Activated B cell treated with CpG ODN at 0.5 μM for 24 hours (primary cell): Measurements from ENCODE around the gene PSMD13. TPM values are rescaled to one million over a fixed set of nuclear protein-coding genes. Genes with fewer than 3 reads are reported as not detected.

Experiments
- ATAC-seq: fragments of 200-7000 bp; cut with Tn5 transposase; one replicate; pipeline ENCODE4 v1.10.0; 2021; ENCODE audit warnings: low read depth, mild to moderate bottlenecking, moderate library complexity
- CTCF ChIA-PET: fragments of 350-600 bp; sonication (Branson Sonifier 250); formaldehyde crosslinking; loops from one replicate; lab custom pipeline; 2021; ENCODE audit warnings: antibody characterized with exemption; lab: Charles Lee
- POLR2A ChIA-PET: fragments of 350-600 bp; sonication (Branson Sonifier 250); formaldehyde crosslinking; loops from one replicate; lab custom pipeline; 2021; ENCODE audit warnings: antibody characterized with exemption; lab: Charles Lee
- DNase-seq: peaks from one replicate; pipeline ENCODE4 v3.0.0; 2022
- H3K27ac Mint-ChIP-seq: one replicate; pipeline ENCODE4 v1.8.0; 2020; ENCODE audit warnings: mixed read lengths
- H3K27me3 Mint-ChIP-seq: one replicate; pipeline ENCODE4 v1.8.0; 2021; ENCODE audit warnings: mixed read lengths
- H3K36me3 Mint-ChIP-seq: one replicate; pipeline ENCODE4 v1.8.0; 2021; ENCODE audit warnings: low read depth, mixed read lengths
- H3K4me1 Mint-ChIP-seq: one replicate; pipeline ENCODE4 v1.8.0; 2021; ENCODE audit warnings: mixed read lengths
- H3K4me3 Mint-ChIP-seq: one replicate; pipeline ENCODE4 v1.8.0; 2020; ENCODE audit warnings: mild to moderate bottlenecking, mixed read lengths
- H3K9me3 Mint-ChIP-seq: one replicate; pipeline ENCODE4 v1.8.0; 2020; ENCODE audit warnings: mixed read lengths
- intact Hi-C: fragments of 100-400 bp; cut with micrococcal nuclease; formaldehyde crosslinking; loops from one replicate; pipeline ENCODE4 v1.15.1; 2024
- total RNA-seq: library from RNA; stranded (reverse); gene quantifications from 2 replicates; pipeline ENCODE4 v1.2.3, GENCODE V29; 2022
- TF ChIP-seq, protein P1 (sequence below): fragments of 200-600 bp; IDR thresholded peaks from one replicate; pipeline ENCODE4 v1.8.0; 2022; ENCODE audit warnings: antibody characterized with exemption, mild to moderate bottlenecking

Gene PSMD13
- total RNA-seq, 1 donor from 2014 or later, result 149 TPM

- intact Hi-C loops, result loop anchor here (1.0 to 2.0 kb wide), 8 partner anchors 30 to 603 kb away; partner anchors contain the start of genes LRRC56, PSMD13, RPLP2 and SIRT3
- TF ChIP-seq, protein P1, sequence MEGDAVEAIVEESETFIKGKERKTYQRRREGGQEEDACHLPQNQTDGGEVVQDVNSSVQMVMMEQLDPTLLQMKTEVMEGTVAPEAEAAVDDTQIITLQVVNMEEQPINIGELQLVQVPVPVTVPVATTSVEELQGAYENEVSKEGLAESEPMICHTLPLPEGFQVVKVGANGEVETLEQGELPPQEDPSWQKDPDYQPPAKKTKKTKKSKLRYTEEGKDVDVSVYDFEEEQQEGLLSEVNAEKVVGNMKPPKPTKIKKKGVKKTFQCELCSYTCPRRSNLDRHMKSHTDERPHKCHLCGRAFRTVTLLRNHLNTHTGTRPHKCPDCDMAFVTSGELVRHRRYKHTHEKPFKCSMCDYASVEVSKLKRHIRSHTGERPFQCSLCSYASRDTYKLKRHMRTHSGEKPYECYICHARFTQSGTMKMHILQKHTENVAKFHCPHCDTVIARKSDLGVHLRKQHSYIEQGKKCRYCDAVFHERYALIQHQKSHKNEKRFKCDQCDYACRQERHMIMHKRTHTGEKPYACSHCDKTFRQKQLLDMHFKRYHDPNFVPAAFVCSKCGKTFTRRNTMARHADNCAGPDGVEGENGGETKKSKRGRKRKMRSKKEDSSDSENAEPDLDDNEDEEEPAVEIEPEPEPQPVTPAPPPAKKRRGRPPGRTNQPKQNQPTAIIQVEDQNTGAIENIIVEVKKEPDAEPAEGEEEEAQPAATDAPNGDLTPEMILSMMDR, result no peak
- Mint-ChIP-seq H3K36me3 (peaks cover 66% of the 10 kb centered on the region), H3K9me3 (no peaks in the 10 kb centered on the region), H3K4me1 (peaks cover 52% of the 10 kb centered on the region), H3K4me3 (peak overlapping the region; percentile 97), H3K27me3 (no peaks in the 10 kb centered on the region), H3K27ac (peak overlapping the region; percentile 99)
- ChIA-PET POLR2A (interaction anchor here (0.8 to 3.5 kb wide), 30 partner anchors 9 to 704 kb away, joined by 3 to 55 read pairs (median 8); partner anchors contain the start of genes CHID1, HRAS, IFITM2 and LRRC56), CTCF (interaction anchor here (1.0 to 1.7 kb wide), 2 partner anchors 23 to 44 kb away, joined by 3 to 7 read pairs; no protein-coding TSS in a partner anchor)
- peak; percentile 16 for DNase-seq
- ATAC-seq, result no peak
These were observed 30.1 kb upstream of the PSMD13 start for GRCh38 chr11:206526-207207.

GRCh38 chr11:207208-207862 lies 29.4 kb upstream of the PSMD13 start, which contains the start of the genes BET1L and RIC8A:
Gene BET1L (minus strand): TSS chr11:207399. CDS start chr11:207321, 78 bp downstream.
Gene RIC8A (plus strand): TSS chr11:207708. CDS start chr11:208855, 1,147 bp downstream.
- H3K4me3 Mint-ChIP-seq, result peak within 1 kb of the TSS; percentile 97
- ChIA-PET CTCF (interaction anchor here (1.0 to 1.7 kb wide), 3 partner anchors 22 to 241 kb away, joined by 3 to 7 read pairs (median 3); no protein-coding TSS in a partner anchor), POLR2A (interaction anchor here (0.6 to 3.5 kb wide), 31 partner anchors 9 to 703 kb away, joined by 3 to 55 read pairs (median 7); partner anchors contain the start of genes CHID1, HRAS, IFITM2 and LRRC56)
- DNase-seq (peak; percentile 95), ATAC-seq (peak; percentile 82)
- H3K27ac Mint-ChIP-seq, result peak within 1 kb of the TSS; percentile 99
- H3K9me3 Mint-ChIP-seq, result no peaks in the 10 kb centered on the region
- TF ChIP-seq, protein P1, result no peak
- peaks cover 46% of the 10 kb centered on the region for H3K4me1 Mint-ChIP-seq
- peaks cover 70% of the 10 kb centered on the region for H3K36me3 Mint-ChIP-seq
- intact Hi-C loops, result loop anchor here (1.0 to 2.0 kb wide), 8 partner anchors 29 to 602 kb away; partner anchors contain the start of genes LRRC56, PSMD13, RPLP2 and SIRT3
- H3K27me3 Mint-ChIP-seq, result no peaks in the 10 kb centered on the region

DNA sequence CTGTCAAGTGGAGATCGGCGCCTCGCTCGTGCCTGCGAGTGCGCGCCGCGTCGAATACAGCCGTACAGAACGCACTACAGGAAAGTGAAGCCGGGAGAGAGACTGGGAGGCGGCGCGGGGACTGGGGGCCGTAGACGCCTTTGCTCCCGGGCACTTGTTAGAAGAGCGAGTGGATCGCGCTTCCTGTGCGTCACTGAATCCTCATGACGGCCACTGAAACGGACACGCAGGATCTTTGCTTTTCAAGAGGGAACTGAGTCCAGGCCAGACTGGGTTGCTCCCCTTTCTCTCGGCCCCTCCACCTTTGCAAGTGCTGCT lies 29.0 kb upstream of the PSMD13 start:
- intact Hi-C loops, result loop anchor here (1.0 to 2.0 kb wide), 8 partner anchors 28 to 601 kb away; partner anchors contain the start of genes LRRC56, PSMD13, RPLP2 and SIRT3
- H3K4me3 Mint-ChIP-seq, result peak overlapping the region; percentile 97
- peak overlapping the region; percentile 99 for H3K27ac Mint-ChIP-seq
- DNase-seq (no peak), ATAC-seq (peak; percentile 12)
- H3K36me3 Mint-ChIP-seq, result peaks cover 71% of the 10 kb centered on the region
- TF ChIP-seq, protein P1, result no peak
- H3K27me3 Mint-ChIP-seq, result no peaks in the 10 kb centered on the region
- ChIA-PET POLR2A (interaction anchor here (0.6 to 3.5 kb wide), 29 partner anchors 8 to 703 kb away, joined by 3 to 55 read pairs (median 6); partner anchors contain the start of genes CHID1, HRAS, IFITM2 and LRRC56), CTCF (interaction anchor here (1.0 to 1.7 kb wide), 3 partner anchors 22 to 240 kb away, joined by 3 to 7 read pairs (median 3); no protein-coding TSS in a partner anchor)
- no peaks in the 10 kb centered on the region for H3K9me3 Mint-ChIP-seq
- H3K4me1 Mint-ChIP-seq, result peaks cover 42% of the 10 kb centered on the region

- ChIA-PET POLR2A (interaction anchor here (0.6 to 3.5 kb wide), 14 partner anchors 27 to 328 kb away, joined by 3 to 55 read pairs (median 12); partner anchors contain the start of genes HRAS, IFITM2, LRRC56 and PSMD13), CTCF (interaction anchor here (1.6 to 1.7 kb wide), 2 partner anchors 42 to 239 kb away, joined by 3 to 7 read pairs; no protein-coding TSS in a partner anchor)
- DNase-seq, result peak; percentile 79
- Mint-ChIP-seq H3K4me1 (peaks cover 37% of the 10 kb centered on the region), H3K27me3 (no peaks in the 10 kb centered on the region), H3K27ac (peak overlapping the region; percentile 99), H3K9me3 (no peaks in the 10 kb centered on the region), H3K36me3 (peaks cover 72% of the 10 kb centered on the region), H3K4me3 (peak overlapping the region; percentile 97)
- peak; percentile 62 for ATAC-seq
- TF ChIP-seq, protein P1, result no peak
- intact Hi-C loops, result no loop called here
These were observed 28.4 kb upstream of the PSMD13 start for GRCh38 chr11:208181-208916.
